GM08714 (cell line): Measurements from ENCODE around the gene FLRT2.
A peak's percentile ranks its signal among the peaks of the same experiment; 100 is the strongest.

Experiments
- H3K4me3 ChIP-seq: fragments of 200-500 bp; sonication (Bioruptor generic); 2 replicates; pipeline ENCODE4 v1.5.1; 2014; ENCODE audit warnings: mild to moderate bottlenecking, low read length, inconsistent platforms
- ZNF274 ChIP-seq: IDR thresholded peaks from 2 replicates; pipeline ENCODE4 v1.6.1; 2012; ENCODE audit warnings: mild to moderate bottlenecking, low read depth, low read length

FLRT2 gene

GRCh38 chr14:85529803-85530574 lies at the start of gene FLRT2:
TSS of gene FLRT2 (plus strand) at chr14:85530144. CDS start at chr14:85621515, 91,371 bp downstream.
- peak within 1 kb of the TSS; percentile 2; the same call in 1 of the 2 replicates for H3K4me3 ChIP-seq
- no peak for TF ChIP-seq ZNF274

GRCh38 chr14:85481471-85481870 lies 48.5 kb upstream of the FLRT2 start:
- no peak overlapping the region for H3K4me3 ChIP-seq
- no peak for TF ChIP-seq ZNF274

GRCh38 chr14:85482552-85482951 lies 47.4 kb upstream of the FLRT2 start:
- H3K4me3 ChIP-seq, result no peak overlapping the region
- TF ChIP-seq ZNF274, result no peak

DNA sequence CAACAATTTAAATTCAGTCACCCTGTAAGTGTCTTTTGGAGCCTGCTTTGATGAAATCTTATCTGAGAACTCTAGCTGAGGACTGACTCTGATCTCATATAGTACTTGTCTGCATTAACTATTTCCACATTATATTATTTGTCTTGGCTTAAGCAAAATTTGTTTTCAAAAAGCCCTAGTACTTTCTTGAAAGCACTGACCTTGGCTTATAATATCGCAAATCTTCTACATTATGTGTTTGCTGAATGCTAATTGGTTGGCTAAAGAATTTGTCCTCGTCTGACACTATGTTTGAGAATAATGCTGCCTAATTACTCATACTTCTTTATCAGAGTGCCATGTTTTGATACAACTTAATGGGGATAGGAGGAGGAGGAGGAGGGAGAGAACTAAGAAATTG lies 46.9 kb upstream of the FLRT2 start:
- H3K4me3 ChIP-seq, result no peak overlapping the region
- no peak for TF ChIP-seq ZNF274

DNA sequence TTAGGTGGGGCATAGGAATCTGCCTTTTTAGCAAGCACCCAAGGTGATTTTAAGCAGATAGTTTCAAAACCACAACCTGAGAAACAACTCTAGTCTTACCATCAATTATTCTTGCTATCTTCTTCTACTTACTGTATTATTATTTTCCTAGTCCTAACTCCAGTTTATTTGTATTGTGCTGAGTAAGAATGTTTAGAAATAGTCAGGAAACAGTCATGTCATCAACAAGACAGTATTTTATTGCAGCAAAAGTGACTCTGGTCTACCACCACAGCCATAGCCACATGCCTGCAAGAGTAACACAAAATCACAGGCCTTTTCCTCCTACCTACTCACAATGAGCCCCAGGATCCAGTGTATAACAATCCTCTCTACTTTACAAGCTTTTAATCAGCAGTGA lies 46.3 kb upstream of the FLRT2 start:
- TF ChIP-seq ZNF274, result no peak
- no peak overlapping the region for H3K4me3 ChIP-seq

DNA sequence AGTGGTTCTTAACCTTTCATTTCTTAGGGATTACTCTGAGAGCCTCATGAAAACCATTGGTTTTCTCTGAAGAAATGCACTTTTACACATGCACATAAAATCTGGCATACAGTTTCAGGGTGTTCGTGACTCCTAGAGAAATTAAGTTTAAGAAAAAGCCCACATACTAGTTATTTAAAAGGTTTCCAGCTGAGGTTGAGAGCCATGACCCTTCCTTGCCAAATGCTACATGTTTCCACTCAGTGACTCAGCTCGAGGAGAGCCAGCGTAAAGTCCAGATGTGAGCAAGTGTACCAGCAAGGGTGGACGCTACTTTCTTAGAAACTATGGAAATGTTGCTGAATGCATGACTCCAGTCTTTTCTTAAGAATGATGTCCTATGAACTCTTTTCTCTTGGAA lies 42.7 kb upstream of the FLRT2 start:
- TF ChIP-seq ZNF274, result no peak
- no peak overlapping the region for H3K4me3 ChIP-seq

DNA sequence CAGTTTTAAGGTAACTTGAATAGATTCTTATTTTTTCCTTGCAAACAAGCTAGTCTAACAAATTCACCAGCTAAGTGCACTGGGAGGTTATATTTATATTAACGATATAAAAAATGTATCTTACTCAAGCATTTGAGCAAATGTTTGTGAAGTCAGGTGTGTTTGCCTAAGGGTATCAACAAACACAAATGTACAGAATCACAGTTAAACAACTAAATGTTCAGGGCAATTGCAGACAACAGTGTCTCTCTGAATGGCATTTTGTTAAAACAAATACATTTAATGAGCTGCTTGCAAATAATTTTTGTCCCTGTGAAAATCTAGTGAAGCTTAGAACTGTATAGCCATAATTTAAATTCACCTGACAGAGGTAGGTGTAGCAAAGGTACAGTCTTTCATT lies 28.2 kb upstream of the FLRT2 start:
- no peak for TF ChIP-seq ZNF274

DNA sequence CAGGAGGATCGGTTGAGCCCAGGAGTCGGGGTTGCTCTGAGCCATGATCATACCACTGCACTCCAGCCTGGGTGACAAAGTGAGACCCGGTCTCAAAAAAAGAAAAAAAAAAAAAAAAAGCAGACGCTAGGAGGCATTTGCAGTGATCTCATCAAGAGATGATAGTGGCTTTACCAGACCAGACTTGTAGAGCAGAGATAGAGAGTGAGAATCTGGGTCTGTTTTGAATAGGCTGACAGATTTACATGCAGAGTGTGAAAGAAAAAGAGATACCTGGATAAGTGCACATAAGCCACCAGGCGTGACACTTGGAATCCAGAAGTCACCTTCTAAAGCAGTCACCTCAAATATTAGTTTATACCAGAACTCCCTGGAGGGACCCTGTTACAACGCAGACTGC lies 21.1 kb upstream of the FLRT2 start:
- no peak overlapping the region for H3K4me3 ChIP-seq
- TF ChIP-seq ZNF274, result no peak

More for the DNA sequence above, 28.2 kb upstream of the FLRT2 start:
- no peak overlapping the region for H3K4me3 ChIP-seq

GRCh38 chr14:85512451-85512850 lies 17.5 kb upstream of the FLRT2 start:
- no peak overlapping the region for H3K4me3 ChIP-seq
- TF ChIP-seq ZNF274, result no peak

DNA sequence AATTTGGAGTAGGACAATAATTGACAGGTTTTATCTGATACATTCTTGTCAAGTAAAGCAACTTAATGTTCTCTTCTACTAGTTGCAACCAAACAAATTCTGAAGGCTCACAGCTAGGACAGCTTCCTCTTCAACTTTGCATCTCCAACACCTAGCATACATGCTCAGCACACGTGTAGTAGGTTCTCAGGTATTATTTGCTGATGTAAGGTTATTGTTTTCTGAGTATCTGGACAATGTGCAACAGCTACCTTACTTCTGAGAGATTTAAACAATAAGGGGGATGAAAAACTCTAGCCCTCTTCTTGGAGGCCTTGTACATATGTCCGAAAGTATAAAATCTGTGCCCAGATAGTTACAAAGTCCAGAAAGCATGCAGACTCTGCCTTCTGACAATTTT lies 15.5 kb upstream of the FLRT2 start:
- TF ChIP-seq ZNF274, result no peak
- no peak overlapping the region for H3K4me3 ChIP-seq

DNA sequence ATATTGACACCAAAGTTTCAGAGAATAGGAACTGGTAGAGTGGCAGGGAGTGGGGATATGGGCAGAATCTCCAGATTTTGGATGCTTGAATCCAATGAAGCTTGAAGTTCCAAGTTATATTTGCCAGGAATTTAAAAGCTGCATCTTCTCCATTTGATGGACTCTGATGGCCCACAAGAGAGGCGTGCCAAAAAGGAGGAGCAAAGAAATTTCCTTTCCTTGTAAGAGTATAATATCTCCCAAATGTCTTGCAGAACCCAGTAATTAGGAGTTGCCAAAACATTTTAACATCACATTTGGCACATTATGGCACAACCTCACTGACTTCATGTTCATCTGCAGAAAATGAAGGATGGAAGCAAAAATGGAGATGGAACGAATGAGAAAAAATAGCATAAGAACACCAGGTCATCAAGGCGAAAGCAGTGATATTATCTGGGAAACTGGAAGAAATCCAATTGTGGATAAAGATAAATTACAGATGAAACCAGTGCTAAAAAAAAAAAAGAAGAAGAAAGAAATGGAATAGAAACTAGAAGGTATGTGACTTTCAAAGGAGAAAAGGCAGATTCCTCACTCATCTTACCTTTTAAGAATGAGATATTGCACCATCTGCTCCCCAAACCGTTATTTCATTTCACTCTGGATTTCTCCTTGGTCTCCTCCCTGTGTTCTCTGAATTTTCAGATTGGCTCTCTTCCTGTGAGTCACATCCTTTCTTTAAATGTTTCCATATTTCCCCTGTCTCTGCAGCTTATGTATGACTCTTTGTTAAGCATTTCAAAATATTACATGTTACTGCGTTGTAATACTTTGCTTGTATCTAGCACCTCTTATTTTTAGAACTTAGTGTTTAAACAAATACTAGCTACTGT lies 13.5 kb upstream of the FLRT2 start:
- H3K4me3 ChIP-seq, result no peak overlapping the region
- no peak for TF ChIP-seq ZNF274

DNA sequence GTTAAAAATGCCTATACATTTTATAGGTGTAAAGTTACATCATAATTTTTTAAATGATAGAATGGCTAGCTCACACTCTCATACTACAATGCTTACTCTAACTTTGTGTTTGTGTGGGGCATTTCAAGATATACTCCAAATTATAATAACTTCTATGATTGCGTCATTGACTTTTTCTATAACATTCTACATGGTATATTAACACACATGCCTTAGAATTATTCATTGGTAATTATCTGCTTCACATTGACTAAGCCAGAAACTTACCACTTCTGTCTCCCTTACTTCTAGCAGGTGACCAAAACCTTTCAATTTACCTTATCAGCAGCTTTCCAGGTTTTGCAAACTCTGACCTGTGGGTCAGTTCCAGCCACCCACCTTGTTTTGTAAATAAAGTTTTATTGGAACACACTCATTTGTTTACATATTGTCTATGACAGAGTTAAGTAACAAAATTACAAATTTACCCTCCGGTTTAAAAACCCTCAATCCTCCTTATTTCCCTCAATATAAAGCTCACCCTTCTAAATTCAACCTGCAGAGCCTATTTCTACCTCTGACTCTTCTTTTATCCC lies 12.7 kb upstream of the FLRT2 start:
- no peak overlapping the region for H3K4me3 ChIP-seq

GRCh38 chr14:85519661-85520305 lies 10.2 kb upstream of the FLRT2 start:
- no peak for TF ChIP-seq ZNF274
- H3K4me3 ChIP-seq, result no peak overlapping the region

More for the DNA sequence above, 12.7 kb upstream of the FLRT2 start:
- TF ChIP-seq ZNF274, result no peak

DNA sequence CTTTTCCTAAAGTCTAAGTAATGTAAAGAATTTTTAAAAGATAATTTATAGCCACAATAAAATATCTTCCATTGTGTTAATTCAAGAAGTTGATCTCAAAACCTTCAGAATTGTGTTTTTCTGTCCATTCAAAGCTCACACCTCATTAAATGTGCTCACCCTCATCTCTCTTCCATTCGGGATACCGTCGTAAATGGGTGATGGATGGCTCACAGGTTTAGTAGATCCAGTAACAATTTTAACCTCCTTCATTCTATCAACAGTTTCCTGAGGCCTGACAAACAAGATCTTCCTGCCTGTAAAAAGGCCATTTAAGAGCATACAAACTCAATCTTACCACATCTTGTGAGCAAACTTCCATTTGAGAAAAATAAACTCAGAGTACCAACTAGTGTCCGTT lies 9.4 kb upstream of the FLRT2 start:
- TF ChIP-seq ZNF274, result no peak
- no peak overlapping the region for H3K4me3 ChIP-seq

- no peak for TF ChIP-seq ZNF274
- no peak overlapping the region for H3K4me3 ChIP-seq
These were observed 6.3 kb upstream of the FLRT2 start for GRCh38 chr14:85523624-85524023.
